Measurements from ENCODE around the gene SLC34A1.
"Not testable (repeated sequence)": the region's sequence is repeated elsewhere in the genome, so short reads cannot be mapped to it uniquely, and the experiment has no call there.

The SLC34A1 gene

GRCh38 chr5:177373806-177374205 lies 10.4 kb upstream of the SLC34A1 start:
- Histone ChIP-seq H3K36me3 (no peaks in the 10 kb centered on the region), H3K9me3 (ENCODE audit: severe bottlenecking) (no peaks in the 10 kb centered on the region), H3K27ac (no peak overlapping the region), H3K4me3 (ENCODE audit: low read depth, low read length) (no peak overlapping the region), H3K27me3 (ENCODE audit: insufficient read depth, low read depth, severe bottlenecking) (no peaks in the 10 kb centered on the region)
- no peak for TF ChIP-seq CTCF (IDR thresholded peaks at IDR 0.05; ENCODE audit: low read depth, low read length)
- DNase-seq, result no peak

GRCh38 chr5:177374211-177374610 lies 10.0 kb upstream of the SLC34A1 start:
- TF ChIP-seq CTCF (IDR thresholded peaks at IDR 0.05; ENCODE audit: low read depth, low read length), result no peak
- H3K27me3 ChIP-seq (ENCODE audit: insufficient read depth, low read depth, severe bottlenecking), result no peaks in the 10 kb centered on the region
- no peaks in the 10 kb centered on the region for H3K36me3 ChIP-seq
- H3K27ac ChIP-seq, result no peak overlapping the region
- no peak overlapping the region for H3K4me3 ChIP-seq (ENCODE audit: low read depth, low read length)
- H3K9me3 ChIP-seq (ENCODE audit: severe bottlenecking), result no peaks in the 10 kb centered on the region
- no peak for DNase-seq

- H3K9me3 ChIP-seq (ENCODE audit: severe bottlenecking); H3K27ac ChIP-seq; DNase-seq; H3K36me3 ChIP-seq; H3K4me3 ChIP-seq (ENCODE audit: low read depth, low read length); H3K27me3 ChIP-seq (ENCODE audit: insufficient read depth, low read depth, severe bottlenecking): not testable (repeated sequence)
Measured at GRCh38 chr5:177375516-177375915, 8.7 kb upstream of the SLC34A1 start.

GRCh38 chr5:177376107-177376506 lies 8.1 kb upstream of the SLC34A1 start:
- Histone ChIP-seq H3K27ac (no peak overlapping the region), H3K36me3 (no peaks in the 10 kb centered on the region), H3K27me3 (ENCODE audit: insufficient read depth, low read depth, severe bottlenecking) (no peaks in the 10 kb centered on the region), H3K9me3 (ENCODE audit: severe bottlenecking) (no peaks in the 10 kb centered on the region), H3K4me3 (ENCODE audit: low read depth, low read length) (no peak overlapping the region)
- TF ChIP-seq CTCF (IDR thresholded peaks at IDR 0.05; ENCODE audit: low read depth, low read length), result no peak
- DNase-seq, result no peak

- Histone ChIP-seq H3K27me3 (ENCODE audit: insufficient read depth, low read depth, severe bottlenecking) (no peaks in the 10 kb centered on the region), H3K9me3 (ENCODE audit: severe bottlenecking) (no peaks in the 10 kb centered on the region), H3K27ac (no peak overlapping the region), H3K4me3 (ENCODE audit: low read depth, low read length) (no peak overlapping the region), H3K36me3 (no peaks in the 10 kb centered on the region)
- no peak for TF ChIP-seq CTCF (IDR thresholded peaks at IDR 0.05; ENCODE audit: low read depth, low read length)
- no peak for DNase-seq
Measured at GRCh38 chr5:177377851-177378776, 6.1 kb upstream of the SLC34A1 start.

GRCh38 chr5:177378884-177379883 lies 5.0 kb upstream of the SLC34A1 start:
- no peaks in the 10 kb centered on the region for H3K27me3 ChIP-seq (ENCODE audit: insufficient read depth, low read depth, severe bottlenecking)
- no peaks in the 10 kb centered on the region for H3K36me3 ChIP-seq
- H3K4me3 ChIP-seq (ENCODE audit: low read depth, low read length), result no peak overlapping the region
- no peak for TF ChIP-seq CTCF (IDR thresholded peaks at IDR 0.05; ENCODE audit: low read depth, low read length)
- H3K9me3 ChIP-seq (ENCODE audit: severe bottlenecking), result no peaks in the 10 kb centered on the region
- DNase-seq, result no peak
- H3K27ac ChIP-seq, result no peak overlapping the region
